Stimulated activated CD4-positive, alpha-beta T cell treated with anti-CD3 and anti-CD28 coated beads, Interleukin-12 subunit alpha, Interleukin-12 subunit beta, amount 100 ng/mL, for 24 hours (primary cell): ENCODE results near the gene HRC.
"Not testable (repeated sequence)": the region's sequence is repeated elsewhere in the genome, so short reads cannot be mapped to it uniquely, and the experiment has no call there.

Source experiments
- DNase-seq, 2 experiments: peaks; one replicate each; pipeline ENCODE4 v3.0.0-alpha.2; 2020; ENCODE audit warnings: low read depth in 2 of 2

HRC gene

DNA sequence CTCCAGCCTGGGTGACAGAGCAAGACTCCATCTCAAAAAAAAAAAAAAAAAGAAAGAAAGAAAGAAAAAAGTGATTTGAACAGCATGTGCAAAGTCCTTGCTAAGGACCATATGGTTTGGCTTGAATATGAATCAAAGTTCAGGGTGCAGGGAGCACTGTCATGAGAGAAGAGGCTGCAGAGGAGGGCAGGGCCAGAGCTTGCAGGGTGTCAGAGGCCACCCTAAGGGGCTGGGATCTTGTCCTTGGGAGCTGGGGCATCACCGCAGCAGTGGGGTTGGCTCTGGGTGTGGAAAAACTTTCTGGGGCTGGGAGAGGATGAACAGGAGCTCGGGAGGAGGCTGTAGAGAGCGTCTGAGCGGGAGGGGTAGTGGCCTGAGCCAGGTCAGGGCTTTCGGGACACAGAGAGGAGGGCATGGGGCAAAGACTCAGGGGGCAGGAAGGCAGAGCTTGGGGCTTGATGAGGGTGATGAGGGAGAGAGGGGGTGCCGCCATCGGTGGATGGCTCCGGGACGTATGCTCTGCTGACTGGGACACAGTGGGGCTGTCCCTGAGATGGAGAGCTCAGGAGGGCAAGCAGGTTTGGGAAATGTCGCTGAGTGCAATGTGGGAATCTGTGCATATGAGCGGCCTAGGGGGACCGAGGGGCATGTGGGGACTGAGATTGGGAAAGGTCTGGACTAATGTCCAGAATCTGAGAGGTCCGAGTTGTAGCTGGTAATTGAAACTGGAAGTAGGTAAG lies 5.4 kb upstream of the HRC start:
- no peak for DNase-seq

- peak in 1 of 2 experiments; percentile 73 for DNase-seq
These were observed 2.4 kb upstream of the HRC start, which contains the start of gene TRPM4 for GRCh38 chr19:49157445-49158224. Gene TRPM4 (plus strand): TSS chr19:49157792. CDS start chr19:49157867, 75 bp downstream.

- no peak for DNase-seq
These were observed 687 bp upstream of the HRC start for GRCh38 chr19:49155820-49156346.

- DNase-seq, result no peak
These were observed 917 bp downstream of the HRC start for GRCh38 chr19:49154279-49154678.

DNA sequence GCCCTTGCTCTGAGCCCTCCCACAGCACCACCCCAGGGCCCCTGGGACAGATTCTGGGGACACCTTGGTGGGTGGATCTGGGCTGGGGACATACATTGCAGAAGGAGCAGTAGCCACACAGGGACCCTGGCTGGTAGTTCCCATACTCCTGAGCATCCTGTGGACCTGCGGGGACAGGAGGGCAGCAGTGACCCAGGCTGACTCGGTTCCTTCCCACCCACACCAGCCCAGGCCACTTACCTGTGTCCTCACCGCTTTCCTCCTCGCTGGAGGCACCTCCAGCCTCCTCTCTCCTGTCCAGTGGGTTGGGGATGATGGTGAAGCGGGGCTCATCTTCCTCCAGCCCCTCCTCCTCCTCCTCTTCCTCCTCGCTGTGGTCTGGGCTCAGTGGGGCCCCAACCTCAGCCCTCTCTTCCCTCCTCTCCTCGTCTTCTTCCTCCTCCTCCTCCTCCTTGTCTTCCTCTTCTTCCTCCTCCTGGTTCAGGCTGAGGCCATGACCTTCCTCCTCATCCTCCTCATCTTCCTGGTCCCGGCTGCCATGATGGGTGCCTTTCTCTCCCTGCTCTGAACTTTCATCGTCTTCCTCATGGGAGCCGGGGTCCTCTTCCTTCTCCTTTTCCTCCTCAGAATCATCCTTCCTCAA lies 1.9 kb downstream of the HRC start:
- DNase-seq, result no peak

GRCh38 chr19:49152119-49152550 lies 3.1 kb downstream of the HRC start:
- no peak for DNase-seq

DNA sequence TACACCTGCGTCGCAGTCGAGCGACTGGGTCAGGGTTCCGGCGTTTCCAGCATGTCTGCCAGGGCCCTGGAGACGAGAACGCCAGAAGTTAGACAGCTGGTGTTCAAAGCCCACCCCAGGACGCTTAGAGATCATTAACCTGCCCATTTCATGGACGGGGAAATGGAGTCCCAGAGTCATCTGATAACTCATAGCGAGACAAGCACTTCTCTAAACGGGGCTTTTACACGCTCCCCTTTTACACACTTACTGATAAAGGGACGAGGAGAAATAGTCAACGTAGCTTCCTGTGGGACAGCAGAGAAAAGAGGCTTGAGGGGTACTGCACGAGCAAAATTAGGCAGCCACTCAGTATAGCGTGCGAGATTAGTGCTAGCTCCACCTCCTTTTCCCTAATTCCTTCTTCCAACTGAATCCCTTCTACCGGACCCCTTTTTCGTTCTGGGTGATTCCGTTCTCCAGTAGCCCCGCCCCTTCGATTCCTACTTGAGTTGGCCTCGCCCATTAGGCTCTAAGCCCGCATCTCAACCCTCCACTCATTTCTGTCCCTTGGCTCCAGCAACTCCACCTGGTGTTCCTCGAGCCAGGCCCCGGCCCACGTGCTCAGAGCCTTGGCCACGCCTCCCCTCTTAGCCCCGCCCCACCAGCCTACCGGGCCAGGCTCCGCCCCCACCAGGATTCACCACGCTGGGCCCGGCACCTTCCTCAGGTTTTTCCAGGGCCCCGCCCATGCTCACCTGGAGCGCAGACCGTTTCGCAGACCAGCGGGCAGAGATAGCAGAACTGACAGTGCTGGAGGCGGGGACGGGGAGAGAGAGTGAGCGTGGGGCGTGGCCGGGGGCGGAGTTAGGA lies 3.7 kb downstream of the HRC start:
- peak in 1 of 2 experiments; percentile 42 for DNase-seq

DNA sequence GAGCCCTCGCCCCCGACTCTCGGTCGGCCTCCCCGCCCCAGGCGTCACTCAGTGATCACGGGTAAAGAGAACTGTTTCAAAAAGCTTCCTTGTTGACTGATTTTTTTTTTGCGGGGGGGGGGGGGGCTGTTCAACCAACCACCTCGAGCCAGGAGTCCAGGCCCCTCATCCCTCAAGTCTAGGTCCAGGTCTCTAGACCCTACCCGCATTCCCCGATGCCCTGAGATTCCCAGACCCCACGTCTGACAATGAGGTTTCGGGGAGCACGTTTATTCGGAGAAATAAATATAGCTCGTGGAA lies 4.3 kb downstream of the HRC start:
- DNase-seq, result no peak

- DNase-seq, result peak in 1 of 2 experiments; percentile 44
These were observed 4.9 kb downstream of the HRC start for GRCh38 chr19:49150106-49150943.

DNA sequence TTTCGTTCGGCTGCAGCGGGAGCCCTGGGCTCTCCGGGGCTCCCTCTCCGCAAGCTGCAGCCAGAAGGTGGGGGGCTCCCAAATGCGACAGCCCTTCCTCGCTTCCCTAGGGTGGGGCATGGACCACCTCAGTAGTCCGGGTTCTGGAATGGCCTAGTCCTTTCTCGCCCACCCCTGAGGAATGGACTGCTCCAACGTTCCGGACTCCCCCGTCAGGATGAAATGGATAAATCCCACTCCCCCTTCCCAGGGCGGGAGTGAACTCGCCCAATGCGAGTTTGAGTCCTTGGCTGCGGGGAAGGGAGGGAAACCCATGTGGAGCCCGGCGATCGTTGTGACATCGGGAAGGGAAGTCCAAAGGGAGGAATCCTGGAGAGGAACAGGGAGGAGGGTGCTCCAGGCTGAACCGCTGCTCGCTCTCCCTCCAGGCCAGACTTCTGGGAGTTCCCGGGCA lies 5.5 kb downstream of the HRC start:
- DNase-seq, result no peak

- DNase-seq, result peak; percentile 53 to 84
These were observed 6.2 kb downstream of the HRC start for GRCh38 chr19:49148784-49149651.

DNA sequence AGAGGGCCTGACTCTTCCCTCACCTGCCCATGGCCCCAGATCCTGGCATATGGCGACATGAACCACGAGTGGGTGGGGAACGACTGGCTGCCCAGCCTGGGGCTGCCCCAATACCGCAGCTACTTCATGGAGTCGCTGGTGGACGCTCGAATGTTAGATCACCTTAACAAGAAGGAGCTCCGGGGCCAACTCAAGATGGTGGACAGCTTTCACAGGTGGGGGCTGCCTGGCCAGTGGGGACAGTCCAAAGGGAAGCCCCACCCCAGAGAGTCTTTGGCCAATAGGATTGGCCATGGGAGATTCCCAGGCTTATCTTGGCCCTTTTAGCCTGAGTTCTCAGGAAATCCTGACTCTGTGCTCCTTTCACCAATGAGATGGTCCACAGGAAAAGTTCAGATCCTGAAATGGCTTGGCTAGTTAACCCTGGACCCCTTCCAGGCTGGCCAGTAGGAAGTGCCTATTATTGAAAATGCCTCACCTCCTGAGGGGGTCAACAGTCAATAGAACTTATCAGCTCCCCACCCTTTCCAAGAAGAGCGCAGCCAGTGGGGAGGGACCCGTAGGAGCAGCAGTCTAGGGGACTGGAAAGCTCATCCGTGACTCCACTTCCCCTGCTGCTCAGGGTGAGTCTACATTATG lies 7.0 kb downstream of the HRC start:
- DNase-seq, result no peak

- not testable (repeated sequence) for DNase-seq
These were observed 8.8 kb downstream of the HRC start for GRCh38 chr19:49146408-49146770.

DNA sequence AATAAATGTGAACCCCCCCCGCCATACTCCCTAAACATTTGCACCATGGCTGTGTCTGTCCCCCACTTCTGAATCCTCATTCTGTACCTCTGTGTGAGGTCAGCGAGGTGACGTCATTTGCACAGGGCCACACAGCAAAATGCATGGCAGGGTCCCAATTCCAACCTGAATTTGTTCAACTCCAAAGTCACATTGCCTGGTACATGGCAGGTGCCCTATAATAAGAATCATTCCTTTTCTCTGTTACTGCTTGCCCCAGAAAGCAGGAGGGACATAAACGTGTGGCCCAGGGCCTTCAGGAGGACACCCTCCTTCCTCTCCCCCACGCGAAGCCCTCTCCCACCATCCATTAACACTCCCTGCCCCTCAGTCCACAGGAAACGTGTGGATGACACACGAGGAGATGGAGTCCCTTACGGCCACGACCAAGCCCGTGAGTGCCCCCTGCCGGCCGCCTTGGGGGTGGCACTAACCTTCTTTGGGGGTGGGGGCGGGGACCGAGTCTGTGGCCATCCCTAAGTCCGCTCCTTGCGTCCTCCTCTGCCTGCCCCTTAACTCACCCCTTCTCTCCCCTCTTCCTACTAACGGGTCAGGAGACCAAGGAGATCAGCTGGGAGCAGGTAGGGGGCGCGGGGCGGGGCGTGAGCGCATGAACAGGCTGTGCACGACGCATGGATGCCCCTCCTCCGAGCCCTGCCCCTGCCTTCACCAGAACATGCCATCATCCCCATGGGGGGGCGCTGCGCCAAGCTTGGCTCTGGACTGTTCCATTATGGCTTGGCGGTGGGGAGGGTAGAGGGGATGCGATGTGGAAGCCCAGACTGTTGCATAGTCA lies 9.4 kb downstream of the HRC start:
- peak; percentile 59 to 79 for DNase-seq

DNA sequence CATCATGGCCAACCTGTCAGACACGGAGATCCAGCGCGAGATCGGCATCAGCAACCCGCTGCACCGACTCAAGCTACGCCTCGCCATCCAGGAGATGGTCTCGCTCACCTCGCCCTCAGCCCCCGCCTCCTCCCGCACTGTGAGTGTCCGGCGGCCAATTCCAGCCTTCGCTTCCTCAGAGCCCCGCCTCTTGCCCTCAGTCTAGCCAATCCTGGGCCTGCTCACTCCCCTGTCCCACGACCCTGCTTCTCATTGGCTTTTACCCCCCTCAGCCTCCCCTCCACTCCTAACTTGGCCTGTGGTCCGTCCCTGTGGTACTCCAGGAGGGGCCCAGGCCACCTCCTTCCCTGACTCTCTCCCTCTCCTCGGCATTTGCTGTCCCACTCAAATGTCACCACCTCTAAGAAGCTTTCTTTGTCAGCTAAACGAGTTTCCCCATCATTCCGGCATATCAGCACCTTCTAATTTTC lies 12.3 kb downstream of the HRC start:
- DNase-seq, result peak; percentile 51 to 66

- DNase-seq, result no peak
These were observed 13.8 kb downstream of the HRC start for GRCh38 chr19:49141352-49141751.

- no peak for DNase-seq
These were observed 14.2 kb downstream of the HRC start for GRCh38 chr19:49140951-49141350.

GRCh38 chr19:49136771-49137171 lies 18.4 kb downstream of the HRC start:
- no peak for DNase-seq
